Stomach (tissue), 9 donors: ENCODE measurements around the gene ZNF358. TPM values are rescaled to one million over a fixed set of nuclear protein-coding genes. Genes with fewer than 3 reads are reported as not detected.

Experiments
- DNase-seq, 2 donors: peaks; one replicate each; pipeline versions ENCODE4 v3.0.0 to v3.0.0-alpha.2; 2013 to 2019
- H3K27ac ChIP-seq, 5 donors: fragments of 200-600 bp in 4 of 5; sonication (generic) in 4 of 5; one replicate each; pipeline ENCODE4 v1.5.1; 2013 to 2019; ENCODE audit warnings: mild to moderate bottlenecking in 1 of 5, moderate library complexity in 1 of 5
- H3K27me3 ChIP-seq, 3 donors: fragments of 200-600 bp; sonication (generic); one replicate each; pipeline ENCODE4 v1.5.1; 2017 to 2019; ENCODE audit warnings: mixed run types in 1 of 3
- H3K36me3 ChIP-seq, 4 donors: fragments of 200-600 bp; sonication (generic); 1 replicate in 3 of 4; 2 replicates in 1 of 4; pipeline ENCODE4 v1.5.1; 2016 to 2019
- H3K4me1 ChIP-seq, 4 donors: fragments of 200-600 bp; sonication (generic); one replicate each; pipeline ENCODE4 v1.5.1; 2016 to 2019
- H3K4me3 ChIP-seq, 4 donors: fragments of 200-600 bp; sonication (generic) in 3 of 4; one replicate each; pipeline ENCODE4 v1.5.1; 2016 to 2019; ENCODE audit warnings: mild to moderate bottlenecking in 1 of 4
- H3K9me3 ChIP-seq, 4 donors: fragments of 200-600 bp; sonication (generic); one replicate each; pipeline ENCODE4 v1.5.1; 2016 to 2019
- CTCF ChIP-seq, 7 experiments: fragments of 450-650 bp in 4 of 7; fragments of 200-600 bp in 3 of 7; sonication (generic) in 3 of 7; IDR thresholded peaks; one replicate each; pipeline ENCODE4 v1.5.1; 2016 to 2019; ENCODE audit warnings: antibody characterized with exemption in 7 of 7, control low read depth in 2 of 7, mild to moderate bottlenecking in 1 of 7
- EP300 ChIP-seq: sonication (generic); formaldehyde crosslinking; IDR thresholded peaks from one replicate; pipeline ENCODE4 v1.6.1; 2017; ENCODE audit warnings: antibody characterized with exemption
- POLR2A ChIP-seq, 4 donors: fragments of 450-650 bp; IDR thresholded peaks; one replicate each; pipeline ENCODE4 v1.6.1; 2016; ENCODE audit warnings: antibody characterized with exemption in 4 of 4, control low read depth in 2 of 4, mild to moderate bottlenecking in 1 of 4, moderate library complexity in 1 of 4
- POLR2AphosphoS5 ChIP-seq, 3 donors: sonication (generic); formaldehyde crosslinking; IDR thresholded peaks; one replicate each; pipeline ENCODE4 v1.6.1; 2016; ENCODE audit warnings: antibody characterized with exemption in 3 of 3
- WGBS, 5 donors: extraction: QIAGEN DNeasy Blood & Tissue Kit in 3 of 5; methylation state at CpG; one replicate each; pipeline versions ENCODE4 v1.1.5 to v1.1.7; 2013 to 2018; 5-methylcytosine and 5-hydroxymethylcytosine counted together
- intact Hi-C: fragments of 100-400 bp; cut with DNase I; formaldehyde crosslinking; loops from one replicate; pipeline ENCODE4 v1.15.1; 2023; ENCODE audit warnings: low total_unique reads
- polyA plus RNA-seq, 3 donors: library from polyadenylated mRNA; stranded (reverse); fragments of 200-250 nt; gene quantifications; one replicate each; pipeline ENCODE4 v1.2.3, GENCODE V29; 2013
- total RNA-seq, 5 donors: library from RNA; depleted of rRNA; stranded (reverse); fragments of >200 nt; gene quantifications; one replicate each; pipeline versions ENCODE4 v1.1.0 to v1.2.3, GENCODE V29; 2014 to 2016
- donor health status: healthy with polysubstance abuse.
- donor health status: Bipolar disorder and iron deficiency.
- donor health status: healthy.

Gene ZNF358
- total and polyA plus RNA-seq, 8 donors = 6.2 to 304 (median 74.1) TPM

GRCh38 chr19:7469669-7470285 lies 46.1 kb upstream of the ZNF358 start:
- no peak for TF ChIP-seq POLR2A (IDR thresholded peaks at IDR 0.05)
- no peak for TF ChIP-seq EP300
- TF ChIP-seq POLR2AphosphoS5 (IDR thresholded peaks at IDR 0.05) = no peak
- no peak for TF ChIP-seq CTCF (IDR thresholded peaks at IDR 0.05)
- intact Hi-C loops = no loop called here
- H3K4me3 ChIP-seq = no peak overlapping the region
- peaks cover 71 to 83% (median 81%) of the 10 kb centered on the region in 4 donors for H3K36me3 ChIP-seq
- no peak for DNase-seq
- no peaks in the 10 kb centered on the region for H3K27me3 ChIP-seq
- WGBS, 5 donors = 88 to 94% (median 90%) methylated on average over 23 to 31 of the region's 31 CpGs
- H3K4me1 ChIP-seq = no peaks in the 10 kb centered on the region
- no peak overlapping the region for H3K27ac ChIP-seq
- no peaks in the 10 kb centered on the region for H3K9me3 ChIP-seq

GRCh38 chr19:7470540-7471305 lies 45.2 kb upstream of the ZNF358 start:
- intact Hi-C loops = no loop called here
- no peaks in the 10 kb centered on the region for H3K9me3 ChIP-seq
- 88 to 92% (median 89%) methylated on average over 28 to 31 of the region's 31 CpGs for WGBS, 5 donors
- peaks cover 61 to 75% (median 74%) of the 10 kb centered on the region in 4 donors for H3K36me3 ChIP-seq
- no peak for DNase-seq
- H3K4me3 ChIP-seq = no peak overlapping the region
- H3K4me1 ChIP-seq = no peaks in the 10 kb centered on the region
- H3K27me3 ChIP-seq = no peaks in the 10 kb centered on the region
- no peak overlapping the region for H3K27ac ChIP-seq
- TF ChIP-seq POLR2A (IDR thresholded peaks at IDR 0.05) (no peak), POLR2AphosphoS5 (IDR thresholded peaks at IDR 0.05) (no peak), CTCF (IDR thresholded peaks at IDR 0.05) (no peak), EP300 (no peak)

GRCh38 chr19:7471696-7472615 lies 43.9 kb upstream of the ZNF358 start:
- 88 to 91% (median 91%) methylated on average over 29 to 42 of the region's 42 CpGs for WGBS, 5 donors
- intact Hi-C loops = no loop called here
- peaks cover 54 to 63% (median 61%) of the 10 kb centered on the region in 4 donors for H3K36me3 ChIP-seq

More at GRCh38 chr19:7471696-7472615, 43.9 kb upstream of the ZNF358 start:
- H3K27me3 ChIP-seq = no peaks in the 10 kb centered on the region
- TF ChIP-seq CTCF (IDR thresholded peaks at IDR 0.05) (no peak), EP300 (no peak), POLR2A (IDR thresholded peaks at IDR 0.05) (no peak), POLR2AphosphoS5 (IDR thresholded peaks at IDR 0.05) (no peak)
- no peaks in the 10 kb centered on the region for H3K4me1 ChIP-seq
- no peaks in the 10 kb centered on the region for H3K9me3 ChIP-seq
- no peak overlapping the region for H3K27ac ChIP-seq
- DNase-seq = no peak
- no peak overlapping the region for H3K4me3 ChIP-seq
